Omental fat pad (tissue), 4 donors: Measurements from ENCODE around the gene MTRR. TPM values are rescaled to one million over a fixed set of nuclear protein-coding genes. Genes with fewer than 3 reads are reported as not detected.

Experiments
- ATAC-seq: fragments of 150-250 bp; one replicate; pipeline ENCODE4 v1.9.1; 2016; ENCODE audit warnings: mild to moderate bottlenecking, moderate library complexity; ENCODE audit not compliant: low FRiP score
- DNase-seq: peaks from one replicate; pipeline ENCODE4 v3.0.0-alpha.2; 2019; ENCODE audit warnings: low spot score
- total RNA-seq, 4 donors: library from RNA; depleted of rRNA; stranded (reverse); fragments of >200 nt; gene quantifications; one replicate each; pipeline ENCODE4 v1.1.0, GENCODE V29; 2016
- TF ChIP-seq, protein P1 (sequence below), 3 donors: fragments of 450-650 bp; IDR thresholded peaks; one replicate each; pipeline ENCODE4 v1.5.1; 2016 to 2017; ENCODE audit warnings: antibody characterized with exemption in 3 of 3, mild to moderate bottlenecking in 3 of 3, moderate library complexity in 2 of 3

Gene MTRR
- total RNA-seq, 4 donors from 2014 or later, result 35.6 to 83.3 (median 43.0) TPM

DNA sequence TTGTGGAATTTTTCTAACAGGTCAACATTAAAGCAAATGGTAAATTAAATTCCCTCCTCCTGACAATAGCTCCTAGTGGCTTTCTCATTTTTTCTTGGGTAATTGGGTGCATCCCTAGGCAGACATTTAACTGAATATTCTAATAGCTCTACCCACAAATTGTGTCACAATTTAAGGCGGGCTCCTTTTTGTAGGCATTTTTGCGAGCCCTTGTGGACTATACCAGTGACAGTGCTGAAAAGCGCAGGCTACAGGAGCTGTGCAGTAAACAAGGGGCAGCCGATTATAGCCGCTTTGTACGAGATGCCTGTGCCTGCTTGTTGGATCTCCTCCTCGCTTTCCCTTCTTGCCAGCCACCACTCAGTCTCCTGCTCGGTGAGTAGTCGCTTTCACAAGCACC lies 20.0 kb downstream of the MTRR start:
- ATAC-seq (no peak), DNase-seq (no peak)
- TF ChIP-seq, protein P1, sequence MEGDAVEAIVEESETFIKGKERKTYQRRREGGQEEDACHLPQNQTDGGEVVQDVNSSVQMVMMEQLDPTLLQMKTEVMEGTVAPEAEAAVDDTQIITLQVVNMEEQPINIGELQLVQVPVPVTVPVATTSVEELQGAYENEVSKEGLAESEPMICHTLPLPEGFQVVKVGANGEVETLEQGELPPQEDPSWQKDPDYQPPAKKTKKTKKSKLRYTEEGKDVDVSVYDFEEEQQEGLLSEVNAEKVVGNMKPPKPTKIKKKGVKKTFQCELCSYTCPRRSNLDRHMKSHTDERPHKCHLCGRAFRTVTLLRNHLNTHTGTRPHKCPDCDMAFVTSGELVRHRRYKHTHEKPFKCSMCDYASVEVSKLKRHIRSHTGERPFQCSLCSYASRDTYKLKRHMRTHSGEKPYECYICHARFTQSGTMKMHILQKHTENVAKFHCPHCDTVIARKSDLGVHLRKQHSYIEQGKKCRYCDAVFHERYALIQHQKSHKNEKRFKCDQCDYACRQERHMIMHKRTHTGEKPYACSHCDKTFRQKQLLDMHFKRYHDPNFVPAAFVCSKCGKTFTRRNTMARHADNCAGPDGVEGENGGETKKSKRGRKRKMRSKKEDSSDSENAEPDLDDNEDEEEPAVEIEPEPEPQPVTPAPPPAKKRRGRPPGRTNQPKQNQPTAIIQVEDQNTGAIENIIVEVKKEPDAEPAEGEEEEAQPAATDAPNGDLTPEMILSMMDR (IDR thresholded peaks at IDR 0.05), result no peak

DNA sequence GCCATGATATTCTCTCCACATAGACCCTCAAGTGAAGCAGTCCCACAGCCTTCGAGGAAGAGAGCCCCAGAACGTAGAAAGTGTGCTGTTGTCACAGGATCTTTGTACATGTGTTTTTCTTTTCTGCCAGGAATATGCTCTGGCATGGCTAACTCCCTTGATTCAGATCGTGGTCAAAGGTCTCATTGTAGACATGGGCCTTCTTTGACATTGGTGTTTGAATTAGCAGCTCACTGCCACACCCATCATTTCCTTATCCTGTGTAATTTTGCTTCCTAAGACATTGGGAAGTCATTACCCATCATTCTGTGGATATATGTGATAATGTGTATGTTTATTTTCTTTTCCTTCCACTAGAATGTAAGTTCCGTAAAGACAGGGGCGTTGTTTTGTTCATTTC lies 25.5 kb downstream of the MTRR start:
- ATAC-seq (no peak), DNase-seq (no peak)
- TF ChIP-seq, protein P1 (IDR thresholded peaks at IDR 0.05), result no peak

DNA sequence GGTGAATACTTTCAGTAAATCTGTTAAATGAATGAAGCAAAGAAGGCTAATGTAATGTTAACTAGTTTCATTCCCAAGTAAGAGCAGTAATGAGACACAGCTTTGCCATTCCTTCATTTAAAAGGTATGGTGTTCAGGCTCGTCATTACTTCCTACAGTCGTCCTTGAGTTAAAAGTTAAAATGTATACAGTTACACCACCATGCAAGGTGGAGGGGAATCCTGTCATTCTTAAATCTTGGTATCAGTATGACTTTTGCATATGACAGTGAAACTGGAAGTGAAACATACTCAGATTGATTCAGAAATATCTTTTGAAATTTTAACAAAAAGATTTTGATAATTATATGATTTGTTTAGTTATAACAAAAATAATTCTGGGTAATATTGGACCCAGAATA lies 25.9 kb downstream of the MTRR start:
- DNase-seq (no peak), ATAC-seq (no peak)
- TF ChIP-seq, protein P1 (IDR thresholded peaks at IDR 0.05), result no peak

GRCh38 chr5:7897014-7897600 lies 28.2 kb downstream of the MTRR start:
- ATAC-seq (no peak), DNase-seq (no peak)
- TF ChIP-seq, protein P1 (IDR thresholded peaks at IDR 0.05), result no peak

GRCh38 chr5:7902201-7902600 lies 33.3 kb downstream of the MTRR start:
- DNase-seq (no peak), ATAC-seq (no peak)
- TF ChIP-seq, protein P1 (IDR thresholded peaks at IDR 0.05), result no peak

DNA sequence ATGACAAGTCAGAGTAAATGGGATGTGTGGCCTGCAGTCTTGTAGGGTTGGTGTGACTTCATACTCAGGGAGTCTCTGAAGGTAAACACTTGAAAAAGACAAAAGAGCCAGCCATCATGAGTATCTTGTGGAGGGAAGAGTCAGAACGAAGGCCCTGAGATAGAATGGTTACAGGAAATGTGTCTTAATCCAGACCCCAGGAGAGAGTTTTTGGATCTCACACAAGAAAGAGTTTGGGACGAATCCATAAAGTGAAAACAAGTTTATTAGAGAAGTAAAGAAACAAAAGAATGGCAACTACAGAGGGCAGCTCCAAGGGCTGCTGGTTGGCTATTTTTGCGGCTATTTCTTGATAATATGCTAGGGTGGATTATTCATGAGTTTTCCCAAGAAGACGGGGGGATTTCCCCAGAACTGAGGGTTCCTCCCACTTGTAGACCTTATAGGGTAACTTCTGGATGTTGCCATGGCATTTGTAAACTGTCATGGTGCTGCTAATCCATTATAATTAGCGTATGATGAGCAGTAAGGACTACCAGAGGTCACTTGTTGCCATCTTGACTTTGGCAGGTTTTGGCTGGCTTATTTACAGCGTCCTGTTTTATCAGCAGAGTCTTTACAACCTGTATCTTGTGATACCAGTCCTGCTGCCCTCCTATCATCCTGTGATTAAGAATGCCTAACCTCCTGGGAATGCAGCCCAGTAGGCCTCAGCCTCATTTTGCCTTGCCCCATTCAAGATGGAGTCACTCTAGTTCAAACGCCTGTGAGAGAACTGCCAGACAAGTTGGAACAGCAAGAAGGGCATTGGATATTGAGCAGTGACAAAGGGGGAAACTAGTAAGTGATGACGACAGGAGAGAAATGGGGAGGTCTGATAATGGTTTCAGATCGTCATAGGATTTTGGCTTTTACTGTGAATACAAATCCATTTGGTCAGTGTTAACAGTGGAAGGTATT lies 34.0 kb downstream of the MTRR start:
- ATAC-seq, result no peak
- TF ChIP-seq, protein P1 (IDR thresholded peaks at IDR 0.05), result no peak
- DNase-seq, result no peak
